ENCODE results near the gene SRC. TPM values are rescaled to one million over a fixed set of nuclear protein-coding genes. Genes with fewer than 3 reads are reported as not detected.

Gene SRC
- total RNA-seq, 1 experiment from 2014 or later = 197 TPM

- Histone ChIP-seq H3K4me1 (peaks cover 26% of the 10 kb centered on the region), H3K9me3 (no peaks in the 10 kb centered on the region), H3K4me3 (ENCODE audit: low read depth, low read length) (no peak overlapping the region), H3K27me3 (replicated peaks; ENCODE audit: control insufficient read depth, insufficient read depth, low read length) (no peaks in the 10 kb centered on the region), H3K36me3 (ENCODE audit: control insufficient read depth, insufficient read depth, low read length) (peaks cover 7% of the 10 kb centered on the region)
- H3K9me3 Mint-ChIP-seq (ENCODE audit: unreplicated experiment) = no peaks in the 10 kb centered on the region
- POLR2A ChIA-PET = interaction anchor here (0.5 kb wide), 1 partner anchor 185 kb away, joined by 4 read pairs; no protein-coding TSS in a partner anchor
- no TSS peak for BruUV-seq (replicated peaks)
- peaks cover 30% of the 10 kb centered on the region for H3K4me1 Mint-ChIP-seq (ENCODE audit: low read depth, unreplicated experiment)
- H3K27ac Mint-ChIP-seq (ENCODE audit: unreplicated experiment) = peak overlapping the region; percentile 74
- H3K4me3 Mint-ChIP-seq (ENCODE audit: unreplicated experiment) = peak overlapping the region; percentile 16
- DNase-seq = no peak
- intact Hi-C loops (cut with micrococcal nuclease; ENCODE audit: unreplicated experiment) = no loop called here
- no peaks in the 10 kb centered on the region for H3K27me3 Mint-ChIP-seq (ENCODE audit: insufficient read depth, unreplicated experiment)
- CTCF ChIA-PET = interaction anchor here (1.6 kb wide), 1 partner anchor 76 kb away, joined by 3 read pairs; no protein-coding TSS in a partner anchor
- peaks cover 12% of the 10 kb centered on the region for H3K36me3 Mint-ChIP-seq (ENCODE audit: insufficient read depth, unreplicated experiment)
- TF ChIP-seq CTCF (IDR thresholded peaks at IDR 0.05; ENCODE audit: insufficient read depth in 1 of 2, low read depth in 1 of 2, low read length in 1 of 2, severe bottlenecking in 1 of 2, unreplicated experiment in 1 of 2) = no peak
Measured at GRCh38 chr20:37359331-37359730, 13.4 kb downstream of the SRC start.

DNA sequence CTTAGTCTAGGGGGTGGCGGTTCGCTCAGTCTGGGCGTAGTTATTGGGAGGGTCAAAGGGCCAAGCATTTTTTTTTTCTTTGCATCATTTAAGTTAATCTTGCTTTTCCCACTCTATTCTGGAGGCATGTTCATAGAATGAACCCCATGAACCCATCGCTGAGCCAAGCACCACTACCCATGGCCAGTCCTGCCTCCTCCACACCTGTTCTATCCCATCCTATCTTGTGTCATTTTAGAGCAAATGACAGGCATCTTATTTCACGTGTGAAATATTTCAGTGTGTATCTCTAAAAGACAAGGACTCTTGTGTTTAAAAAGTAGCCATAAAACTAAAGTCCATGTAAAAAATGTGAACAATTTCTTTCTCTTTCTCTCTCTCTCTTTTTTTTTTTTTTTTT, 13.9 kb downstream of the SRC start:
- peaks cover 17% of the 10 kb centered on the region for H3K36me3 Mint-ChIP-seq (ENCODE audit: insufficient read depth, unreplicated experiment)
- H3K27me3 ChIP-seq (replicated peaks; ENCODE audit: control insufficient read depth, insufficient read depth, low read length) = no peaks in the 10 kb centered on the region
- peak in 1 of 2 experiments; percentile 52 for DNase-seq
- H3K4me1 ChIP-seq = peaks cover 26% of the 10 kb centered on the region
- no peaks in the 10 kb centered on the region for H3K9me3 Mint-ChIP-seq (ENCODE audit: unreplicated experiment)
- BruUV-seq (replicated peaks) = no TSS peak
- H3K27ac Mint-ChIP-seq (ENCODE audit: unreplicated experiment) = peak overlapping the region; percentile 74
- no peak overlapping the region for H3K4me3 ChIP-seq (ENCODE audit: low read depth, low read length)
- CTCF ChIA-PET = interaction anchor here (1.4 to 1.6 kb wide), 3 partner anchors 9 to 77 kb away, joined by 3 read pairs; no protein-coding TSS in a partner anchor
- H3K4me3 Mint-ChIP-seq (ENCODE audit: unreplicated experiment) = no peak overlapping the region
- no peaks in the 10 kb centered on the region for H3K9me3 ChIP-seq
- POLR2A ChIA-PET = interaction anchor here (0.9 kb wide), 1 partner anchor 71 kb away, joined by 3 read pairs; no protein-coding TSS in a partner anchor
- no peaks in the 10 kb centered on the region for H3K27me3 Mint-ChIP-seq (ENCODE audit: insufficient read depth, unreplicated experiment)
- intact Hi-C loops (cut with micrococcal nuclease; ENCODE audit: unreplicated experiment) = no loop called here
- TF ChIP-seq CTCF (IDR thresholded peaks at IDR 0.05; ENCODE audit: insufficient read depth in 1 of 2, low read depth in 1 of 2, low read length in 1 of 2, severe bottlenecking in 1 of 2, unreplicated experiment in 1 of 2) = no peak
- peaks cover 7% of the 10 kb centered on the region for H3K36me3 ChIP-seq (ENCODE audit: control insufficient read depth, insufficient read depth, low read length)
- peaks cover 30% of the 10 kb centered on the region for H3K4me1 Mint-ChIP-seq (ENCODE audit: low read depth, unreplicated experiment)

GRCh38 chr20:37360391-37361115, 14.6 kb downstream of the SRC start:
- Histone ChIP-seq H3K27me3 (replicated peaks; ENCODE audit: control insufficient read depth, insufficient read depth, low read length) (no peaks in the 10 kb centered on the region), H3K36me3 (ENCODE audit: control insufficient read depth, insufficient read depth, low read length) (peaks cover 7% of the 10 kb centered on the region), H3K4me1 (peaks cover 26% of the 10 kb centered on the region), H3K9me3 (no peaks in the 10 kb centered on the region), H3K4me3 (ENCODE audit: low read depth, low read length) (no peak overlapping the region)
- Mint-ChIP-seq H3K4me3 (ENCODE audit: unreplicated experiment) (no peak overlapping the region), H3K36me3 (ENCODE audit: insufficient read depth, unreplicated experiment) (peaks cover 24% of the 10 kb centered on the region), H3K4me1 (ENCODE audit: low read depth, unreplicated experiment) (peaks cover 30% of the 10 kb centered on the region), H3K9me3 (ENCODE audit: unreplicated experiment) (no peaks in the 10 kb centered on the region), H3K27ac (ENCODE audit: unreplicated experiment) (peak overlapping the region; percentile 74), H3K27me3 (ENCODE audit: insufficient read depth, unreplicated experiment) (no peaks in the 10 kb centered on the region)
- DNase-seq = peak in 1 of 2 experiments; percentile 21
- ChIA-PET POLR2A (interaction anchor here (0.9 kb wide), 1 partner anchor 72 kb away, joined by 3 read pairs; no protein-coding TSS in a partner anchor), CTCF (interaction anchor here (1.4 to 1.6 kb wide), 3 partner anchors 9 to 78 kb away, joined by 3 read pairs; no protein-coding TSS in a partner anchor)
- no peak for TF ChIP-seq CTCF (IDR thresholded peaks at IDR 0.05; ENCODE audit: insufficient read depth in 1 of 2, low read depth in 1 of 2, low read length in 1 of 2, severe bottlenecking in 1 of 2, unreplicated experiment in 1 of 2)
- no TSS peak for BruUV-seq (replicated peaks)
- intact Hi-C loops (cut with micrococcal nuclease; ENCODE audit: unreplicated experiment) = no loop called here

Measured in Caco-2 (cell line).